Upper lobe of left lung (tissue), 4 donors: ENCODE measurements around the gene TPT1.

Source experiments
- POLR2AphosphoS5 ChIP-seq, 2 donors: sonication (generic); formaldehyde crosslinking; IDR thresholded peaks; one replicate each; pipeline ENCODE4 v1.5.1; 2017; ENCODE audit warnings: antibody characterized with exemption in 2 of 2
- TF ChIP-seq, protein P1 (sequence below), 6 experiments: fragments of 450-650 bp in 4 of 6; fragments of 200-600 bp in 2 of 6; sonication (generic) in 2 of 6; IDR thresholded peaks; one replicate each; pipeline ENCODE4 v1.5.1; 2016 to 2019; ENCODE audit warnings: antibody characterized with exemption in 6 of 6

DNA sequence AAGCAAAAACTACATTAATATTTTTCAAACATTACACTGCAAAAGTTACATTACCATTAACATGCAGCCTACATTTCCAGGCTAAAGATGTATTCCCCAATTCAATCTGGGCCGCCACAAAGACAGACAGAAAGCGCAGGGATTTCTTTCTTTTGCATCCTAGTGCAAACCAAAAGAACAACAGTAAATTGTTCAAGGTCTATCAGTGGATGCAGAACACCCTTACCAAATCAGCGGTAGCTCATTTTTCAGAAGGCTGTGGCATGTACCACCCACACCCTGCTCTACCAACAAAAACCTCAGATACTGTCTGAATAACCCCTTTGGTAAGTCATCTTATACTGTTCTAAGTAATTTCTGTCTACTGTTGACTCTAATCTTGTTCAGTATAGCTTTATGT, 3.6 kb downstream of the TPT1 start:
- TF ChIP-seq, protein P1, sequence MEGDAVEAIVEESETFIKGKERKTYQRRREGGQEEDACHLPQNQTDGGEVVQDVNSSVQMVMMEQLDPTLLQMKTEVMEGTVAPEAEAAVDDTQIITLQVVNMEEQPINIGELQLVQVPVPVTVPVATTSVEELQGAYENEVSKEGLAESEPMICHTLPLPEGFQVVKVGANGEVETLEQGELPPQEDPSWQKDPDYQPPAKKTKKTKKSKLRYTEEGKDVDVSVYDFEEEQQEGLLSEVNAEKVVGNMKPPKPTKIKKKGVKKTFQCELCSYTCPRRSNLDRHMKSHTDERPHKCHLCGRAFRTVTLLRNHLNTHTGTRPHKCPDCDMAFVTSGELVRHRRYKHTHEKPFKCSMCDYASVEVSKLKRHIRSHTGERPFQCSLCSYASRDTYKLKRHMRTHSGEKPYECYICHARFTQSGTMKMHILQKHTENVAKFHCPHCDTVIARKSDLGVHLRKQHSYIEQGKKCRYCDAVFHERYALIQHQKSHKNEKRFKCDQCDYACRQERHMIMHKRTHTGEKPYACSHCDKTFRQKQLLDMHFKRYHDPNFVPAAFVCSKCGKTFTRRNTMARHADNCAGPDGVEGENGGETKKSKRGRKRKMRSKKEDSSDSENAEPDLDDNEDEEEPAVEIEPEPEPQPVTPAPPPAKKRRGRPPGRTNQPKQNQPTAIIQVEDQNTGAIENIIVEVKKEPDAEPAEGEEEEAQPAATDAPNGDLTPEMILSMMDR (IDR thresholded peaks at IDR 0.05), result no peak
- TF ChIP-seq POLR2AphosphoS5 (IDR thresholded peaks at IDR 0.05), result no peak
